Left lung (tissue), 10 donors: ENCODE results near the gene ARMC8. TPM values are rescaled to one million over a fixed set of nuclear protein-coding genes. Genes with fewer than 3 reads are reported as not detected.

Experiments used
- ATAC-seq: fragments of 200-7000 bp; cut with Tn5 transposase; one replicate; pipeline ENCODE4 v1.9.1; 2020; ENCODE audit warnings: moderate library complexity
- DNase-seq, 4 donors: peaks; one replicate each; pipeline ENCODE4 v3.0.0-alpha.2; 2013 to 2020
- H3K27ac ChIP-seq, 2 donors: fragments of 200-600 bp; sonication (generic) in 1 of 2; one replicate each; pipeline versions ENCODE4 v1.5.0 to v1.8.0; 2020 to 2021
- H3K27me3 ChIP-seq, 2 donors: fragments of 200-600 bp; sonication (generic) in 1 of 2; one replicate each; pipeline versions ENCODE4 v1.5.0 to v1.8.0; 2020 to 2021
- H3K36me3 ChIP-seq, 2 donors: fragments of 200-600 bp; sonication (generic) in 1 of 2; one replicate each; pipeline versions ENCODE4 v1.5.0 to v1.8.0; 2020 to 2021
- H3K4me1 ChIP-seq, 2 donors: fragments of 200-600 bp; one replicate each; pipeline ENCODE4 v1.8.0; 2021
- H3K4me3 ChIP-seq, 2 donors: fragments of 200-600 bp; sonication (generic) in 1 of 2; one replicate each; pipeline versions ENCODE4 v1.5.0 to v1.8.0; 2020 to 2021; ENCODE audit warnings: mild to moderate bottlenecking in 1 of 2
- H3K9me3 ChIP-seq, 2 donors: fragments of 200-600 bp; sonication (generic) in 1 of 2; one replicate each; pipeline versions ENCODE4 v1.5.0 to v1.8.0; 2020 to 2021
- CTCF ChIP-seq, 2 donors: fragments of 200-600 bp; sonication (generic) in 1 of 2; IDR thresholded peaks; one replicate each; pipeline versions ENCODE4 v1.5.0 to v1.8.0; 2021; ENCODE audit warnings: antibody characterized with exemption in 2 of 2
- intact Hi-C, 2 donors: fragments of 100-400 bp; cut with DNase I; formaldehyde crosslinking; loops; one replicate each; pipeline versions ENCODE4 v1.11.2 to v1.14.2; 2022
- polyA plus RNA-seq, 6 donors: library from polyadenylated mRNA; unstranded; fragments of 120-200 nt; gene quantifications; one replicate each; pipeline ENCODE4 v1.2.1, GENCODE V29; 2013; ENCODE audit not compliant: insufficient read length in 6 of 6
- total RNA-seq, 2 donors: library from RNA; stranded (reverse); fragmentation: NEBNext Ultra II Directional; extraction: Animal tissue kit (Norgen Biotek cat#: 25700); gene quantifications; one replicate each; pipeline ENCODE4 v1.2.1, GENCODE V29; 2021
- donor health status: DM: no; HTN: yes; CAD: no.
- donor health status: DM: no; HTN: no; CAD: no.

Gene ARMC8
- total and polyA plus RNA-seq, 8 donors, result 37.1 to 56.4 (median 50.6) TPM

GRCh38 chr3:138328341-138328740 is 141.2 kb downstream of the ARMC8 start:
- no peak overlapping the region for H3K4me3 ChIP-seq
- intact Hi-C loops, result no loop called here
- ATAC-seq, result no peak

GRCh38 chr3:138329127-138329983 is 142.3 kb downstream of the ARMC8 start, which contains the start of gene NME9:
Gene NME9, minus strand, starts transcription at chr3:138329851. Its CDS starts 516 bp downstream, at chr3:138329335.
- Histone ChIP-seq H3K27me3 (no peaks in the 10 kb centered on the region), H3K4me1 (peaks cover 5 to 15% of the 10 kb centered on the region in 2 donors), H3K9me3 (no peaks in the 10 kb centered on the region), H3K4me3 (peak within 1 kb of the TSS; percentile 59 to 64), H3K36me3 (no peaks in the 10 kb centered on the region), H3K27ac (peak within 1 kb of the TSS in 1 of 2 donors; percentile 65)
- intact Hi-C loops, result no loop called here
- peak; percentile 98 for ATAC-seq
- DNase-seq, result peak; percentile 53 to 94 (median 90)
- TF ChIP-seq CTCF (IDR thresholded peaks at IDR 0.05), result peak; percentile 36 to 38

More at GRCh38 chr3:138328341-138328740, 141.2 kb downstream of the ARMC8 start:
- DNase-seq, result no peak
- H3K27ac ChIP-seq, result no peak overlapping the region
- no peaks in the 10 kb centered on the region for H3K36me3 ChIP-seq
- H3K27me3 ChIP-seq, result no peaks in the 10 kb centered on the region
- TF ChIP-seq CTCF (IDR thresholded peaks at IDR 0.05), result no peak
- H3K4me1 ChIP-seq, result peaks cover 5 to 15% of the 10 kb centered on the region in 2 donors
- H3K9me3 ChIP-seq, result no peaks in the 10 kb centered on the region

- ATAC-seq (no peak), DNase-seq (no peak)
- Histone ChIP-seq H3K4me3 (peak overlapping the region; percentile 59 to 64), H3K9me3 (no peaks in the 10 kb centered on the region), H3K27ac (peak overlapping the region in 1 of 2 donors; percentile 65), H3K4me1 (peaks cover 5 to 15% of the 10 kb centered on the region in 2 donors), H3K27me3 (no peaks in the 10 kb centered on the region), H3K36me3 (no peaks in the 10 kb centered on the region)
- intact Hi-C loops, result no loop called here
- no peak for TF ChIP-seq CTCF (IDR thresholded peaks at IDR 0.05)
These were observed 142.8 kb downstream of the ARMC8 start for GRCh38 chr3:138329984-138330293.

GRCh38 chr3:138331143-138331894 is 144.2 kb downstream of the ARMC8 start:
- no peak for TF ChIP-seq CTCF (IDR thresholded peaks at IDR 0.05)
- Histone ChIP-seq H3K27me3 (no peaks in the 10 kb centered on the region), H3K36me3 (no peaks in the 10 kb centered on the region), H3K27ac (no peak overlapping the region), H3K9me3 (no peaks in the 10 kb centered on the region), H3K4me3 (no peak overlapping the region), H3K4me1 (peaks cover 5 to 15% of the 10 kb centered on the region in 2 donors)
- no peak for DNase-seq
- intact Hi-C loops, result no loop called here
- no peak for ATAC-seq
